Measurements from ENCODE around the gene METTL8.
"Not testable (repeated sequence)": the region's sequence is repeated elsewhere in the genome, so short reads cannot be mapped to it uniquely, and the experiment has no call there.

Gene METTL8

DNA sequence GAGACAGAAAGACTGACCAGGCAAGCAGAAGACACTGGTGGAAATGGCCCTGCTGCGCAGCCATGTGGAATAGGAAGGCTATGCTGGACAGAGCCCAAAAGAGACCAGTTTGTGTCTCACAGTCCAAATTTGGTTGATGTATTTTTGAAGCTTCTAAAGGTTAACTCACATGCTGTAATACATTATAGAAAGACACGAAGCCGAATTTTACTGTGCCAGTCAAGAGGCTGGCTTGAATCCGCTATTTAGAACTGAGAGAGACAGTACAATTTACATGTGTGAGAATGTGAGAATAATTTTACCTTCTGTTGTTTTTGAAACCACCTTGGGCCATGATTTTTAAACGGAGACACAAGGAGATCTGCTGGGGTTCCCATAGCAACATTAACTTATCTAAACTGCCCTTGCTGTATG lies 113.6 kb downstream of the METTL8 start:
- no peak for TF ChIP-seq CTCF (IDR thresholded peaks at IDR 0.05; ENCODE audit: insufficient read depth, missing control alignments)
- DNase-seq (ENCODE audit: insufficient read length, low spot score) (no peak), FAIRE-seq (no peak)

DNA sequence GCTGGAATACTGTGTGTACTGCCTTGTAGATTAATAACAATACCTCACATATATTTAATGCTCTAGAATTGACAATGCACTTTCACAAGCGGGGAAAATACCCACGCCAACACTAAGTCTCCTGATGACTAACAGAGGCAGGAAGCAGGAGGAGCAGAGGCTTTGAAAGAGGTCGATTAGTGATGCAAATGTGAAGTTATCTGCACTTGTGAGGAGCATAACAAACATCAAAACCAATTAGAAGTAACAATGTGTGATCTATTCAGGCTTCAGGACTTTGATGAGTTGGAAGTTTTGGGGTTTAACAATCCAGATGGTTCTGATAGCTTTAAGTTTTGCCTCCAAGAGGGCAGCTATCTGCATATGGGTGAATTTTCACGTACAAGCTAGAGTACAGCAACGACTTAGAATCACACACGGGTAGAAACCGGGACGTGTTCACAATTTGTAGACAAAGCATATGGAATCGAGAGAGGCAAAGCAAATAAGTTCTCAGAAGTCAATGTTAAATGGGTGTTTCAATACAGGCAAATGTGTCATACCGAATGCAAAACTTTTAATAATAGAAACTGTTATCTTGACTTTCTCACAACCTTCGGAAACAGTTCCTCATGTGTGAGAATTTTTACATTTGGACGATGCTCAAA lies 114.5 kb downstream of the METTL8 start:
- FAIRE-seq = no peak

GRCh38 chr2:171318463-171318934 lies 115.3 kb downstream of the METTL8 start:
- no peak for TF ChIP-seq CTCF (IDR thresholded peaks at IDR 0.05; ENCODE audit: insufficient read depth, missing control alignments)
- FAIRE-seq (no peak), DNase-seq (ENCODE audit: insufficient read length, low spot score) (no peak)

More for the DNA sequence above, 114.5 kb downstream of the METTL8 start:
- no peak for DNase-seq (ENCODE audit: insufficient read length, low spot score)
- TF ChIP-seq CTCF (IDR thresholded peaks at IDR 0.05; ENCODE audit: insufficient read depth, missing control alignments) = no peak

- no peak for TF ChIP-seq CTCF (IDR thresholded peaks at IDR 0.05; ENCODE audit: insufficient read depth, missing control alignments)
- no peak for DNase-seq (ENCODE audit: insufficient read length, low spot score)
- no peak for FAIRE-seq
Measured at GRCh38 chr2:171317492-171318125, 116.2 kb downstream of the METTL8 start.

DNA sequence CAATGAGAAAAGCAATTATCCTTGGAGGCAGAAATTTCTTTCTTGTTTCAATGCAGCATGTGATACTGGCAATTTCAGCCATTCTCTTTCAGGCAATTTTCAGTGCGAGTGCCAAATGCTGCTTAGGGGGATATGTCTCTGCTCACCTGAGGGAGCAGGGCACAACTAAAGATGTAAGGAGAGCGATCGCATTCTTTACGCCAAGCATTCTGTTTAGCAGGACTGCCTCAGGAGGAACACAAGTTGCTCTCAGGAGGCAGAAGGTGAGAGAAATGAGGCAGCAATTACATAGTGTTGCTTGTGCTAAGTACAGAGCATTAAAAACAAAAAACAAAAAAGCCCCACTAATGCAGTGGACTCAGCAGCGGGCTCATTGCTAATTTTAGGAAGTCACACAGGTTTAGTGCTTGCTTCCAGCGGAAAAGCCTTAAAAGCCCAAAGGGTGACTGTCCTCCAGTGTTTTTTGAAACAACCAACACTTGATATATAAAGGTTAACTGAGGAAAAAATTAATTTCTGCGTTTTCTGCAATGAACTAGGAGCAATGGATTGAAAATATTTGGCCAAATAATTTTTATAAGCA lies 116.9 kb downstream of the METTL8 start:
- TF ChIP-seq CTCF (IDR thresholded peaks at IDR 0.05; ENCODE audit: insufficient read depth, missing control alignments) = no peak
- DNase-seq (ENCODE audit: insufficient read length, low spot score) (no peak), FAIRE-seq (no peak)

GRCh38 chr2:171316220-171316619 lies 117.6 kb downstream of the METTL8 start:
- DNase-seq (ENCODE audit: insufficient read length, low spot score) (no peak), FAIRE-seq (peak; percentile 70)
- TF ChIP-seq CTCF (IDR thresholded peaks at IDR 0.05; ENCODE audit: insufficient read depth, missing control alignments) = no peak

DNA sequence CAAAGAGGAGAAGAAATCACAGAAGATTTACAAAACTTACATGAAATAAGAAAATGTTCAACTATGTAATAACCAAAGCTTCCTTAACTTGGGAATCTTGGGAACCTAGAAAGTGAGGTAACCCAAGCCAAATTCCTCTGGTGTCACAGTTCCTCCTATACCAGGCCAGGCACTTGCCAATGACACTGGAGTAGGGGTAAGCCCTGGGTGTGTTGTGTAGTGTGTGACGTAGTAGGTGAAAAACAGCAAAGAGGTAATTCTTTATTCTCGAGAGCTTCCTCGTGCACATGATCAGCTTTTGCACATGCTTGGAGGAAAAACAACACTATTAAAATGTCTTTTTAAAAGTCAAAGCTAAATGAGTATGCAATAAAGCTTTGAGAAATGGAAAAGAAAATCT lies 118.0 kb downstream of the METTL8 start:
- DNase-seq (ENCODE audit: insufficient read length, low spot score) (no peak), FAIRE-seq (no peak)
- TF ChIP-seq CTCF (IDR thresholded peaks at IDR 0.05; ENCODE audit: insufficient read depth, missing control alignments) = no peak

- DNase-seq (ENCODE audit: insufficient read length, low spot score); FAIRE-seq: not testable (repeated sequence)
Measured at GRCh38 chr2:171312182-171312581, 121.6 kb downstream of the METTL8 start.

DNA sequence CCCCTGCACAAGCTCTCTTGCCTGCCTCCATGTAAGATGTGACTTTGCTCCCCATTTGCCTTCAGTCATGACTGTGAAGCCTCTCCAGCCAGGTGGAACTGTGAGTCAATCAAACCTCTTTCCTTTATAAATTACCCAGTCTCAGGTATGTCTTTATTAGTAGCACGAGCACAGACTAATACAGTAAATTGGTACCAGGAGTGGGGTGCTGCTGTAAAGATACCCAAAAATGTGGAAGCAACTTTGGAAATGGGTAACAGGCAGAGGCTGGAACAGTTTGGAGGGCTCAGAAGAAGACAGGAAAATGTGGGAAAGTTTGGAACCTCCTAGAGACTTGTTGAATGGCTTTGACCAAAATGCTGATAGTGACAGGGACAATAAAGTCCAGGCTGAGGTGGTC lies 122.2 kb downstream of the METTL8 start:
- not testable (repeated sequence) for FAIRE-seq; DNase-seq (ENCODE audit: insufficient read length, low spot score)
